AG04449 (cell line): Measurements from ENCODE around the gene GMDS.

Source experiments
- CTCF ChIA-PET: fragments of 350-600 bp; formaldehyde crosslinking; extraction: SDS; loops from one replicate; lab custom pipeline; 2021; ENCODE audit warnings: antibody characterized with exemption; lab: Yijun Ruan, JAX
- POLR2A ChIA-PET: fragments of 400-600, 350-600 bp; formaldehyde crosslinking; extraction: SDS; loops from one replicate; lab custom pipeline; 2020; ENCODE audit warnings: antibody characterized with exemption, inconsistent platforms; lab: Yijun Ruan, JAX
- DNase-seq: peaks from one replicate; pipeline ENCODE4 v3.0.0-alpha.2; 2010; ENCODE audit warnings: low read depth, low spot score
- H3K4me3 ChIP-seq: 2 replicates; pipeline ENCODE4 v1.5.1; 2011; ENCODE audit warnings: low read depth, mild to moderate bottlenecking, control low read depth, low read length
- TF ChIP-seq, protein P1 (sequence below): IDR thresholded peaks from one replicate; pipeline ENCODE4 v1.5.1; 2011; ENCODE audit warnings: mild to moderate bottlenecking, moderate library complexity, low read length, control low read depth, inconsistent platforms; ENCODE audit not compliant: insufficient read depth; ENCODE audit errors: missing control alignments

Gene GMDS

DNA sequence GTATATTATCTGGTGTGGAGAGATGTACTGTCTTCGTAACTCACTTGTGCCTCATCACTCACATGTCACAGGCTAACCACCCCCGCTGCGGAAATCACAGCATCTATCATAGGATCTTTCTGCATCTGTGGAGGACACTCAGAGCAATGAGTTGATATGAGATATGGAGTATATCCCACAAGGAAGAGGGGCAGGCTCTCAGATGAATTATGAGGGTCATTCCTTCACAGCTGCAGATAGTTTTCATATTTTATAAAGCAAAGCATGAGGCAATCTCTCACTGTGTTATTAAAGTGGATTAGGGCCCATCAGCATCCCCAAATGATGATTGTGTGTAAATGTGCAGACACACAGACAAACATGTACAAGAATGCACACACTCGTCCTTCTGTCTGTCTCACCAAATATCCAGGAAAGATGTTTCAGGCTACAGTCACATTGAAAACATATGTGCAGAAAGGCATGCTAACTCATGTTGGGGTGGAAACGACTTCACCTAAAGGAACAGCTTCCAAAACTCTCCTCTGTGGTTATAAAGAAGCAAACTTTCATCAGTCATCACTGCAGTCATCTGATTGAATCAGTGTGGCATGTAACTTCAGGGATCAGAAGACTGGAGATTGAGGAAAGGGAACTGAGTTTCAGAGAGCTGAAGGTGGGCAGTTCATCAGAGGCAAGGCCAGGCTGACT lies 471.0 kb downstream of the GMDS start:
- CTCF ChIA-PET, result interaction anchor here (0.7 kb wide), 1 partner anchor 12 kb away, joined by 3 read pairs; no protein-coding TSS in a partner anchor
- POLR2A ChIA-PET, result interaction anchor here (1.1 kb wide), 1 partner anchor 24 kb away, joined by 4 read pairs; no protein-coding TSS in a partner anchor
- DNase-seq, result no peak
- TF ChIP-seq, protein P1, sequence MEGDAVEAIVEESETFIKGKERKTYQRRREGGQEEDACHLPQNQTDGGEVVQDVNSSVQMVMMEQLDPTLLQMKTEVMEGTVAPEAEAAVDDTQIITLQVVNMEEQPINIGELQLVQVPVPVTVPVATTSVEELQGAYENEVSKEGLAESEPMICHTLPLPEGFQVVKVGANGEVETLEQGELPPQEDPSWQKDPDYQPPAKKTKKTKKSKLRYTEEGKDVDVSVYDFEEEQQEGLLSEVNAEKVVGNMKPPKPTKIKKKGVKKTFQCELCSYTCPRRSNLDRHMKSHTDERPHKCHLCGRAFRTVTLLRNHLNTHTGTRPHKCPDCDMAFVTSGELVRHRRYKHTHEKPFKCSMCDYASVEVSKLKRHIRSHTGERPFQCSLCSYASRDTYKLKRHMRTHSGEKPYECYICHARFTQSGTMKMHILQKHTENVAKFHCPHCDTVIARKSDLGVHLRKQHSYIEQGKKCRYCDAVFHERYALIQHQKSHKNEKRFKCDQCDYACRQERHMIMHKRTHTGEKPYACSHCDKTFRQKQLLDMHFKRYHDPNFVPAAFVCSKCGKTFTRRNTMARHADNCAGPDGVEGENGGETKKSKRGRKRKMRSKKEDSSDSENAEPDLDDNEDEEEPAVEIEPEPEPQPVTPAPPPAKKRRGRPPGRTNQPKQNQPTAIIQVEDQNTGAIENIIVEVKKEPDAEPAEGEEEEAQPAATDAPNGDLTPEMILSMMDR, result no peak
- no peak overlapping the region for H3K4me3 ChIP-seq

DNA sequence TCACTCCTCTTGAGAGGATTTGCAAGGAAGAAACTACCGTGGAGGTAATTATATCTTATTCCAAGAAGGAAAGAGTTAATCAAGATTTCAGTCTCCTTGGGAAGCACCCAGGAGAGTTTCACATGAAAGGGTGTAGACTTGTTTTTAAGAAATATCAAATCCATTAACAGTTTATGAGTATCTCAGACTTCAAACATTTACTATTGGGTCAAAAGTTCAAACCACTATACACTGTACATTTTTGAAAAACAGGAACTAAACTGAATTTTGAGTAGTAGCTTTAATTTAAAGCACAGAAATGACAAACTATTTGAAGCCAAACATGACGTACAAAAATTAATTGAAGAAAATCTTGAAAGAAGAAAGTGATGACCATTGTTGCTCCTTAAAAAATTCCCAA lies 471.7 kb downstream of the GMDS start:
- no peak for DNase-seq
- ChIA-PET CTCF (no interaction called here), POLR2A (no interaction called here)
- no peak overlapping the region for H3K4me3 ChIP-seq
- TF ChIP-seq, protein P1, result no peak

DNA sequence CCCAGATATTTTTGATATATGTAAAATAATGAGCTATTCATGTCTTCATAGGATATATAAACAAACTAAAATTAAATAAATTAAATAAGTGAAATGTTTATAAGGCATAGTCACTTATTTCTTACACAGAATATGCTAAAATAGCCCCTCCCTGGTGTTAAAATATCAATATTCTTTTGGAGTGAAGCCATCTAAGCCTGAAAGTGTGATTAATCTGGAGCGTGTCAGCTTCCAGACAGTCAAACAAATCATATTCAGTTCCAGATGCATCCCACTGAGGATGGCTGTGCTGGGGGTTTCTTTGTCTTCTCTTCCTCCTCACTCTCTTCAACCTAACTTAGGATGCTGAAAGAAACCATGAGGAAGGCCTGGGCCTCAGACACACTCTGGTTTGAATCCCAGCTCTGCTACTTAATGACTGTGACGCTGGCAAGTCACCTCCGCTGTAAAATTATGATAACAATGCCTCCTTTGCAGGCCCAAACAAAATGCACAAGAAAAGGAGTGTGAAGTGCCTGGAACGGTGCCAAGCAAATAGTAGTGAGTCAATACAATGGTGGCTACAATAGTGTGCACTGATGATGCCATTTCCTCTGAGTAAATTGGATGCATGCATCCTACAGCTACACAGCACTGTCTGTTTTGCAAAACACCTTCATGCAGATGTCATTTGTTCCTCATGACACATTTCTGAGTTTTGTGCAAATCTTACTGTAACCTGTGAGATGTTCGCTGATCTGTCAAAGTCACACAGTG lies 474.3 kb downstream of the GMDS start:
- CTCF ChIA-PET, result interaction anchor here (1.5 kb wide), 1 partner anchor 159 kb away, joined by 4 read pairs; no protein-coding TSS in a partner anchor
- no peak for DNase-seq

DNA sequence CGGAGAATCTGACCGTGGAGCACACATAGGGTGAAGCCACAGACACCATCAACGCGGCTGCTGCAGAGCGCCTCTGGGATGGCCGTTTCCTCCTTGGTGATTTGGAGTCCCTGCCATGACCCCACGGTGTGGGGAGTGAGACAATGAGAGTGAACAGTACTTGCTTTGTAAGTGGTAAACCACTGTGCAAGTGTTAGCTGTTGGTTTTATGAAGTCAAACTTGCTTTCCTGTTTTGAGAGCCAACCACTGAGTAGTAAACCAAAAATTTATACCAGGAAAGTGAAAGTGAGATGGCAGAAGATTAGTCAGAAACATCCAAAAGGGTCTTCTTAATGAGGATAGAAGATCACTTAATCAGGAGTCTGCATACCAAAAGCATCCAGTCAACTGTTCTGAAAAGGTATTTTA lies 475.0 kb downstream of the GMDS start:
- ChIA-PET POLR2A (no interaction called here), CTCF (interaction anchor here (1.5 kb wide), 1 partner anchor 158 kb away, joined by 4 read pairs; no protein-coding TSS in a partner anchor)
- DNase-seq, result no peak
- no peak overlapping the region for H3K4me3 ChIP-seq
- TF ChIP-seq, protein P1, result no peak

More for the DNA sequence above, 474.3 kb downstream of the GMDS start:
- no peak overlapping the region for H3K4me3 ChIP-seq
- POLR2A ChIA-PET, result no interaction called here
- TF ChIP-seq, protein P1, result no peak

DNA sequence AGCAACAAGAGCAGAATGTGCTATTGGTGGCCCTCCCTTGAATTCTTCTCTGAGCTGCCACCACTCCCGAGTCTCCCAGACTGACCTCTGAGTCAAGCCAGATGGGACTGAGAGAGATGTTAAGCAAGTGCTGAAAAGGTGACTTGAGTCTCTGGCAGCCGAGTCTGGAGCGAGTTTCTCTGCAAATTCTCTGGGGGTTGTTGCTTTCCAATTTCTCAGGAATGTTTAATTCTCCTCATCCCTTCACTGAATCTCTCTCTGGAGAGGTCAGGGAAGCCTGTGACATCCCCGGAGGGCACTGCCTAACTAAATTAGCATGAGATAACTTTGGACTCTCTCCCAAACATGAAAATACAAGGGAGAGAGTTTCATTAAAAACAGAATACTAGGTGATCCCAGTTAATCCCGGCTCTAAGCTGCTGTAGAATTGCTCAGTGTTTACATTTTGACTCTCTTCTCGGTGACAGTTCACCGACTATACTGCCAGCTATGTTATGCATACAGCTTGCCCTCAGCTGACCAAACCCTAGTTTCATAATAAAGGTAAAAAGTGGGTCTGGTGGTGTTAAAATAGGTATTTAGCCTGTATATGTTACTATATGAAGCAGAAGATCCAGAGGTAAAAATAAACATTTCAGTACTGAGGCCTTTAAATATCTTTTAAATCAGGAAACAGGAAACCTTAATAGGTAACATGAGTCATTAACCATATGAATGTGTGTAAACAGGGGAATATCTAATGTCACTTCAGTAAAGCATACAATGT lies 477.7 kb downstream of the GMDS start:
- DNase-seq, result no peak
- POLR2A ChIA-PET, result no interaction called here
- no peak overlapping the region for H3K4me3 ChIP-seq
- CTCF ChIA-PET, result interaction anchor here (1.1 to 1.3 kb wide), 2 partner anchors 156 to 336 kb away, joined by 3 to 4 read pairs; no protein-coding TSS in a partner anchor
- TF ChIP-seq, protein P1, result no peak
